ENCODE measurements around the gene SCD. TPM values are rescaled to one million over a fixed set of nuclear protein-coding genes. Genes with fewer than 3 reads are reported as not detected.

The SCD gene
- total RNA-seq, 1 experiment from 2014 or later: 867 TPM

GRCh38 chr10:100333661-100334440 lies 13.2 kb upstream of the SCD start:
- in situ Hi-C loops (cut with HindIII; ENCODE audit: low pct_unique_long_range_greater_than_20kb, low sequenced_read_pairs): loop anchor here (10.0 kb wide), 1 partner anchor 101 kb away; no protein-coding TSS in a partner anchor
- DNase-seq (ENCODE audit: low read depth, low spot score): no peak

DNA sequence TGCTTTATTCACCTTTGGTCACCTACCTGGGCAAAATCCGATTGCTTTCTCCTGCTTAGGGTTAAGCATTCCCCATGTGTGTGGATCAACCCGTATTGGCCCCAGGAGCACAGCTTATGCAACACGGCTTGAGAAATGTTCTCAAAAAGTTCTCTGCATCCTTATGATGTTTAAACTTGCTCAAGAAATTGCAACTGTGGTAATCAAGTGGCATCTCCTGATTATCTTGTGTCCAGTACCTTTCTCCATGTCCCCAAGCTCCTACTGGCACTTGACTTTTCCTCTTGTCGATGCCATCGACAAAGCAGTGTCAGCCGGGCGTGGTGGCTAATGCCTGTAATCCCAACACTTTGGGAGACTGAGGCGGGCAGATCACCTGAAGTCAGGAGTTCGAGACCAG lies 12.3 kb upstream of the SCD start:
- in situ Hi-C loops (cut with HindIII; ENCODE audit: low pct_unique_long_range_greater_than_20kb, low sequenced_read_pairs): loop anchor here (10.0 kb wide), 1 partner anchor 100 kb away; no protein-coding TSS in a partner anchor
- no peak for DNase-seq (ENCODE audit: low read depth, low spot score)

- in situ Hi-C loops (cut with HindIII; ENCODE audit: low pct_unique_long_range_greater_than_20kb, low sequenced_read_pairs): loop anchor here (10.0 kb wide), 1 partner anchor 96 kb away; no protein-coding TSS in a partner anchor
- DNase-seq (ENCODE audit: low read depth, low spot score): peak; percentile 78
These were observed 8.5 kb upstream of the SCD start for GRCh38 chr10:100338434-100339036.

GRCh38 chr10:100339236-100339635 lies 7.8 kb upstream of the SCD start:
- DNase-seq (ENCODE audit: low read depth, low spot score): no peak
- in situ Hi-C loops (cut with HindIII; ENCODE audit: low pct_unique_long_range_greater_than_20kb, low sequenced_read_pairs): loop anchor here (10.0 kb wide), 1 partner anchor 96 kb away; no protein-coding TSS in a partner anchor

DNA sequence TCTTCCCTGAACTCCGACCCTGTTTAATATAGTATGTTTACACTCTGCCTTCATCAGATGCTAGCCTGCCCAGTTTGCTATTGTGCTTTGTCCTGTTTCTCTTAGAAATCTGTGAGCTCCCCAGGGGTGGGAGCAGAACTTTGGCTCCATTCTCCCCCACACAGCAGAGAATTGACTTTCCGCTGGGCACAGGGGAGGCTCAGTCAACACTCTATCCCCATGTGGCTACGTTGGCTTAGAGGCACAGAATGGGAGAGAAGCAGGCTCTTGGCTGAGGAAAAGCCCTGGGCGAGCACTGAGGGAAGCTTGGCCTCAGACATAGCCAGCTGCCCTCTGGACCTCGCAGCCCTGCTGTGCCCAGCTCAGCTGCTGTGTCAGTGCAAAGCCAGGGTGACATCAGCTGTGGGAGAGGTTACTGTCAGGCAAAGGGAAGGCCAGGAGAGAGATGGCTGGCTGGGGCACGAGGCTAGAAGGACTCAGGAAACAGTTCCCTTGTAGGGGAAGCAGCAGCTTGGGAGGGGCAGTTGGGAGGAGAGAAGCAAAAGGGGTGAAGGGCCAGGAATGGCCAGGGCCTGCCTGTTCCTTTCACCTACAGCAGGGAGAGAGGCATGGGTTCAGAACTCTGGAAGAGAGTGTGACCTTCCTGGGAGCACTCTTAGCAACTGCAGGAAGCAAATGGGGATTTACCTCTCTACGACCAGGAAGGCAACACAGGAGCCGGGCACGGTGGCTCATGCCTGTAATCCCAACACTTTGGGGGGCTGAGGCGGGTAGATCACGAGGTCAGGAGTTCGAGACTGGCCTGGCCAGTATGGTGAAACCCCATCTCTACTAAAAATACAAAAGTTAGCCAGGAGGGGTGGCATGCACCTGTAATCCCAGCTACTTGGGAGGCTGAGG lies 5.8 kb upstream of the SCD start:
- in situ Hi-C loops (cut with HindIII; ENCODE audit: low pct_unique_long_range_greater_than_20kb, low sequenced_read_pairs): no loop called here
- DNase-seq (ENCODE audit: low read depth, low spot score): peak; percentile 29

- peak; percentile 82 for DNase-seq (ENCODE audit: low read depth, low spot score)
- in situ Hi-C loops (cut with HindIII; ENCODE audit: low pct_unique_long_range_greater_than_20kb, low sequenced_read_pairs): no loop called here
These were observed 4.9 kb upstream of the SCD start for GRCh38 chr10:100341953-100342626.

GRCh38 chr10:100342627-100342972 lies 4.4 kb upstream of the SCD start:
- no peak for DNase-seq (ENCODE audit: low read depth, low spot score)
- in situ Hi-C loops (cut with HindIII; ENCODE audit: low pct_unique_long_range_greater_than_20kb, low sequenced_read_pairs): no loop called here

DNA sequence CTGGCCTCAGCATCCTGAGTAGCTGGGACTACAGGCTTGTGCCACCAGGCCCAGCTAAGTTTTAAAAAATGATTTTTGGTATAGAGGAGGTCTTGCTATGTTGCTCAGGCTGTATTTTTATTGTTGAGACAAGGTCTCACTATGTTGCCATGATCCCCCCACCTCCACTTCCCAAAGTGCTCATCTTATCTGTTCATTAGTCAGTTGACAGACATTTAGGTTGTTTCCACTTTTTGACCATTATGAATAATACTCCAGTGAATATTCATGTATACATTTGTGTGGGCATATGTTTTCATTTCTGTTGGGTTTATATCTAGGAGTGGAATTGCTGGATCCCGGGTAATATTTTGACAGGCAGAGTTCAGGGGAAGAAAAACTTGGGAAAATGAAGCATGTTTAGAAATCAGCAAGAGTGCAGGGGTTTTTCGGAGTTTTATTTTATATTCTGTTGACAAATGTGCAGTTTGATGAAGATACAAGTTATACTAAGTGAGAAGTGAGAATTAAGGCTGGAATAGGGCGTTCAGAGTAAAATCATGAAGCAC lies 2.7 kb upstream of the SCD start:
- in situ Hi-C loops (cut with HindIII; ENCODE audit: low pct_unique_long_range_greater_than_20kb, low sequenced_read_pairs): no loop called here
- DNase-seq (ENCODE audit: low read depth, low spot score): no peak

DNA sequence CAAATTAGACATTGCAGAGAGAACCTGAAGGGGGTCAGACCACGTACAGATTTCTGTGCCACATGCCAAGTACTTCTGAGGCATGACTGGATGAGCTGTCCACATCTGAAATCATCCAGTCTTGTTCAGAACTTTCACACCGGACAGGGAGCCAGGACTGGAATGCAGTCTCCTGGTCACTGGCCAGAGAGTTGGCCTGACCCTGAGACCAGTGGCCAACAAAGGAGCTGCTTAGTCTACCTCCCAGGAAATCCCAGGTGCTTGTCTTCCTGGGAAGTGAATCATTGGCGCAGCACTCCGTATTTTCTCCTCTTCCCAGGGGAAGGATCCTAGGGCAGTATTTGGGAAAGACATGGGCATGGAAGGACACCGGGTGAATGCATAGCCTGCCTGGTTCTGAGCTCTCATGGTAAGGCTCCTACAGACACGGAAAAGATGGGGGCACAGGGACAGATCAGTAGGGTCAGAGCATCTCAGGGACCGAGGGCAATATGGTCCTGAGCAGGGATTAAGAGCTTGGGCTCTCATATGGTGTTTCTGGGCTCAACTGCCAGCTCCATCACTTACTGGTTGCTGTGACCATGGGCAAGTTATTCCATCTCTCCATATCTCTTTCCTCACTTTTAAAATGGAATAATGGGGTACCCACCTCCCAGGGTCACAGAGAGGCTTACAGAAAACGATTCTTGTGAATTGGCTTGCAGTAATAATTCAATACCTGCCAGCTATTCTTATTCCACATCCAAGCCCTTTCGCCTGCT lies 1.3 kb upstream of the SCD start:
- DNase-seq (ENCODE audit: low read depth, low spot score): peak; percentile 25
- in situ Hi-C loops (cut with HindIII; ENCODE audit: low pct_unique_long_range_greater_than_20kb, low sequenced_read_pairs): no loop called here

DNA sequence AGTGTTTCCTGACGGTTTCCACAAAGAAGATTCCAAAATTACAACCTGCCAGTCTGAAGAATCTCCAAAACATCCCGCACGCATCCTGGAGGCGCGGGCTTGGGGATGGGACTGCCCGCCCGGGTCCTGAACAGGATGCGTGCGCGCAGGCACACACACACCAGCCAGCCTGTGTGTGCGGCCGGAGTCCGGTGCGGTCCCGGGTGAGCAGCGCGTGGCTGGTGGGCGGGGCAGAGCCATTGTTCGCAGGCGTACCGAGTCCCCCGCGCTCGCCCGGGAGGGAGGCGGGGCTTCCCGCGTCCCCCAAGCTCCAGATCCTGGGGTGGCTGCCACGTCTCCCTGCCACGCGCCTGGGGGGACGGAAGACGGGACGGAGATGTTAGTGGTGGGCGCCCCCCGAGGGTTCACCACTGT lies 675 bp upstream of the SCD start:
- peak; percentile 82 for DNase-seq (ENCODE audit: low read depth, low spot score)
- in situ Hi-C loops (cut with HindIII; ENCODE audit: low pct_unique_long_range_greater_than_20kb, low sequenced_read_pairs): no loop called here

DNA sequence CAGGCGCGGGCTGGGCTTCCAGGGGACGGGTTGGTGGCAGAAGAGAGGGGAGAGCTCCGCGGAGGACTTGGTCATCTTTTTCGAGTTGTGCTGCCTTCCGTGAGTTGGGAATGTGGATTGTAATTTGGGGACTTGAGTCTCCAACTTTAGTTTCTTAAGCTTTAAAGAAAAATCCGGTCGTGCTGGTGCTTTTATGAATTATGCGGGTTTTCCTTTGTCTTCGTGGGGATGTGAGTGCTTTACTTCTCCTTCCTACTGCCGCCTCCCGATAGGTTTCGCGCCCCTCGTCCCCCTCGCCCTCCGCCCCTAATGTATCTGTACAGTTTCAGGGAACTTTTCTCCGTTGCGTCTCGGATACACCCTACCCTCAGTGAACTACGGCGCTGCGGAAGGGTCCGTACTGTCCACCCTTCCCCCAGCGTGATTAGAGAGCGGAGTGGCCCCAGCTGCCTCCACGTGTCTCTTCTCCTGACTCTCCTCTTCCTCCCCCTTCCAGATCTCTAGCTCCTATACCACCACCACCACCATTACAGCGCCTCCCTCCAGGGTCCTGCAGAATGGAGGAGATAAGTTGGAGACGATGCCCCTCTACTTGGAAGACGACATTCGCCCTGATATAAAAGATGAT lies 649 bp downstream of the SCD start:
- no peak for DNase-seq (ENCODE audit: low read depth, low spot score)
- in situ Hi-C loops (cut with HindIII; ENCODE audit: low pct_unique_long_range_greater_than_20kb, low sequenced_read_pairs): no loop called here

DNA sequence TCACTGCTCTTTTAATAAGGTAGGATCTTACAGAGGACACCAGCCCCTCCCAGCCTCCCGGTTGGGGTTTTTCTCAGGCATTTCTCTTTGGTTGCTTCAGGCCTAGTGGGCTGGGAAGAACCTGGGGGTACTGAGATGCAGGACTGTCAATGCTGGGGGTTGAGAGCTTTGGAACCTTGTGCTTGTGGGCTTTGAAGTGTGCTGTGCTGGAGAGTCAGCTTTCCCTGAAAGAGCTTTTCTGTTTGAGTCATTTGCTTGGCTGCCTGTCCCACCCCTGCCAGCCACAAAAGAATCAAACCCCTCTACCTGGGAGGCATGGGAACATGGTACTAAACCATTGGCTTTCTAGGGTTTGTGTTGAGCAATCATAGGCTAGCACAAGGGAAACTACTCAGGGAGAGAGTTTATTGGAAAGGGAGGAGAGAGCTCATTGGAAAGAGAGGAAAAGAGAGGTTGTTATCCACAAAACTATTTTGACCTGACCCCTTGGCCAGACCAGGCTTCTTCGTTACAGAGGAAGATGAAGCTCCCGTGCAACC lies 1.4 kb downstream of the SCD start:
- no peak for DNase-seq (ENCODE audit: low read depth, low spot score)
- in situ Hi-C loops (cut with HindIII; ENCODE audit: low pct_unique_long_range_greater_than_20kb, low sequenced_read_pairs): no loop called here

DNA sequence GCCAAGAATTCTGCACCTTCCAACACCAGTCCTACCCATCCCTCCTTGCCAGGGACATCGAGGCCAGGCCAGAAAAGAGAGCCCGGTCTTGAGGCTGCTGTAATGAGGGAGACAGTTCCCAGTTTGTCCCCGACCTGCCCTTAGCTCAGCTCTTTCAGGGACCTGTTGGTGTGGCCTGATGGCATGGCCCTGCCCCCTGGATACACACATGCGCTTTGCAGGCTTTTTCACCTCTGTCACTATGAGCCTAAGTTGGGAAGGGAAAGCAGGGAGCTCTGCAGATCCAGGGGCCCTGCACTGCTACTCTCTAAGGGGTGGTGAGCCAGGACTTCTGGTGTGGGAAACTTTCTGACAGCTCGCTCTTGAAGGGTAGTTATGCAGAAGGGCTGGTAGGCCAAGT lies 2.1 kb downstream of the SCD start:
- no peak for DNase-seq (ENCODE audit: low read depth, low spot score)
- in situ Hi-C loops (cut with HindIII; ENCODE audit: low pct_unique_long_range_greater_than_20kb, low sequenced_read_pairs): no loop called here

GRCh38 chr10:100349672-100350071 lies 2.6 kb downstream of the SCD start:
- in situ Hi-C loops (cut with HindIII; ENCODE audit: low pct_unique_long_range_greater_than_20kb, low sequenced_read_pairs): no loop called here
- DNase-seq (ENCODE audit: low read depth, low spot score): no peak

DNA sequence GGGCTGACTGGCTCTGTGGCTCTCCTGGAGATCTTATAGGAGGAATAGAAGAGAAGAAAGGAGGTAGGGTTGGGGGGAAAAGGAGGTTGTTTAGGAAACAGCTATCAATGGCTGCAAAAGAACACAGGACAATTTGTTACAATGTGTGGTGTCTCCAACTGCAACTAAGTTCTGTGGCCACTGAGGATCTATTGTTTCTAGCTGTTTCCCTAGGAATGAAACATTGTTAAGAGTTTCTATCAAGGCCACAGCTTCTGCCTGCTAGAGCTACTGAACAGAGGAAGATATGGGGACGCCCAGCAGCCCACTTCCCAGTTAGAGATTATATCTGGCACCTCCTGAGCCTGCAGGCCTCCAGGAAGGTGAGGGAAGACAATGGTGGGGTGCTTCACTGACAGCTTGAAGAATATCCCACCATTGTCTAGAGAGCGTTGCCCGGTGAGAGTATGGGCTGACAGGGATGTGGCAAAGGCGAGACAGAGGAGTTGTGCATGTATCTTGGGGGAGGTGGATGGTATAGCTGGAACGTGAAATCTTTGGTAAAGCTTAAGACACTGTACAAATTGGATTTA lies 4.0 kb downstream of the SCD start:
- DNase-seq (ENCODE audit: low read depth, low spot score): no peak
- in situ Hi-C loops (cut with HindIII; ENCODE audit: low pct_unique_long_range_greater_than_20kb, low sequenced_read_pairs): no loop called here

Data from SK-MEL-5 (cell line).